NB4 (cell line): ENCODE data around the gene CADPS2.

Experiments
- DNase-seq: peaks from one replicate; pipeline ENCODE4 v3.0.0; 2010; ENCODE audit warnings: low read depth
- H3K4me3 ChIP-seq: one replicate; pipeline ENCODE4 v1.5.1; 2011; ENCODE audit warnings: mild to moderate bottlenecking, low read depth, low read length, moderate library complexity
- CTCF ChIP-seq: IDR thresholded peaks from one replicate; pipeline ENCODE4 v1.5.1; 2012; ENCODE audit warnings: low read depth, low read length
- MYC ChIP-seq: IDR thresholded peaks from 2 replicates; pipeline ENCODE4 v1.6.1; 2011; ENCODE audit warnings: low read depth, low read length
- POLR2A ChIP-seq: IDR thresholded peaks from 2 replicates; pipeline ENCODE4 v1.6.1; 2011; ENCODE audit warnings: mild to moderate bottlenecking; ENCODE audit not compliant: insufficient read length; ENCODE audit errors: extremely low read depth
- TF ChIP-seq, protein P1 (sequence below): IDR thresholded peaks from 2 replicates; pipeline ENCODE4 v1.6.1; 2011; ENCODE audit warnings: low read depth, low read length

The CADPS2 gene

GRCh38 chr7:122827763-122828162, 58.5 kb downstream of the CADPS2 start:
- DNase-seq: no peak
- no peak for TF ChIP-seq POLR2A
- TF ChIP-seq, protein P1, sequence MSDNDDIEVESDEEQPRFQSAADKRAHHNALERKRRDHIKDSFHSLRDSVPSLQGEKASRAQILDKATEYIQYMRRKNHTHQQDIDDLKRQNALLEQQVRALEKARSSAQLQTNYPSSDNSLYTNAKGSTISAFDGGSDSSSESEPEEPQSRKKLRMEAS: no peak
- TF ChIP-seq MYC: no peak
- H3K4me3 ChIP-seq: no peak overlapping the region

DNA sequence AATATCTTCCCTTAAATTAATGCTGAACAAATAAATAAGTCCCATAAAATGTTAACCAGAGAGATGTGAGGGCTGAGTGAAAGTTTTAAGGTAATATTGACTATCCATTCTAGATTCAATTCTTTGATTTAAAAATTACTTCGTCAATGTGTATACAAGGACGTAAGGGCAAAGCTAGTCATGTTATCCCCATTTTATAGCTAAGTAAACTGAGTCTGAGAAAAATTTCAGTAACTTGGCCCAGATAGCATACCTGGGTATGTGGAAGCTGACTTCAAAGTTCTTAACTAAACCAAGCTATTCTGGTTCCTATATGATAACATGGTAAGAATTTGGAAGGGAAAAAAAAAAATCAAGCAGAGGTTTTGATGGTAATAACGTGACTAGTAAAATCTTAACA, 72.4 kb downstream of the CADPS2 start:
- TF ChIP-seq CTCF (no peak), POLR2A (no peak)
- TF ChIP-seq, protein P1: no peak
- H3K4me3 ChIP-seq: no peak overlapping the region
- DNase-seq: no peak

- TF ChIP-seq, protein P1: no peak
- TF ChIP-seq POLR2A: no peak
- TF ChIP-seq MYC: no peak
- no peak for TF ChIP-seq CTCF
- DNase-seq: no peak
These were observed 82.4 kb downstream of the CADPS2 start for GRCh38 chr7:122803851-122804250.

DNA sequence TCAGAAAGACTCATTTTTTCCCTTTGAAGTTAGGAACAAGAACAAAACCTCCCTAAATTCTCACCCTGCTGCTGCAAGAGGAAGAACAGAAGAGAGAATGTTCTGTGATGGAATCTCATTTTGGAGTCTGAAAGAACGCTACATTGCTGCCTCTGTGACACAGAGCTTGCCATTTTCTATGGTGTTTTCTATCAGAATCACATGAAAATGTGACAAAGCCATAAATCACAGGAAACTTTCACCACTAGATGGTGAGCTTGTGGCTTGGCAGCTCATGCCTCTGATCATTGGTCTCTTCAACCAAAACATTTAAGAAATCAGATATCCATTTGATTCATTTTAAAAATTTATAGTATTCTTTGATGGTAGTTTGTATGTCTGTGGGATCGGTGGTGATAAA, 82.9 kb downstream of the CADPS2 start:
- DNase-seq: peak; percentile 38
- H3K4me3 ChIP-seq: no peak overlapping the region
- TF ChIP-seq CTCF: peak; percentile 43
- TF ChIP-seq, protein P1: no peak
- no peak for TF ChIP-seq POLR2A
- no peak for TF ChIP-seq MYC

More at GRCh38 chr7:122803851-122804250, 82.4 kb downstream of the CADPS2 start:
- H3K4me3 ChIP-seq: no peak overlapping the region

GRCh38 chr7:122802301-122802751, 83.9 kb downstream of the CADPS2 start:
- TF ChIP-seq POLR2A: no peak
- TF ChIP-seq, protein P1: no peak
- no peak for TF ChIP-seq CTCF
- TF ChIP-seq MYC: no peak
- no peak overlapping the region for H3K4me3 ChIP-seq
- no peak for DNase-seq

GRCh38 chr7:122791959-122792545, 94.2 kb downstream of the CADPS2 start:
- no peak overlapping the region for H3K4me3 ChIP-seq
- DNase-seq: no peak
- TF ChIP-seq MYC: no peak
- TF ChIP-seq, protein P1: no peak
- TF ChIP-seq POLR2A: no peak
- TF ChIP-seq CTCF: no peak
